GM18868 (cell line): ENCODE results near the gene ZSWIM3.
"Not testable (repeated sequence)": the region's sequence is repeated elsewhere in the genome, so short reads cannot be mapped to it uniquely, and the experiment has no call there.

Source experiments
- ATAC-seq: cut with Tn5 transposase; IDR thresholded peaks from one replicate; pipeline ENCODE4 v1.9.1; 2021; ENCODE audit warnings: mild to moderate bottlenecking, moderate library complexity; ENCODE audit not compliant: unreplicated experiment

The ZSWIM3 gene

GRCh38 chr20:45890077-45890984, 32.9 kb downstream of the ZSWIM3 start:
- no peak for ATAC-seq

GRCh38 chr20:45890985-45891983, 33.9 kb downstream of the ZSWIM3 start, which contains the start of the genes CTSA and NEURL2:
Gene CTSA, plus strand, starts transcription at chr20:45891335. Its CDS starts 234 bp downstream, at chr20:45891569.
Gene NEURL2, minus strand, starts transcription at chr20:45891208. Its CDS starts 217 bp downstream, at chr20:45890991.
- ATAC-seq, result peak; percentile 81

- no peak for ATAC-seq
Observed at GRCh38 chr20:45892049-45892825, 34.8 kb downstream of the ZSWIM3 start.

- ATAC-seq, result no peak
Observed at GRCh38 chr20:45892828-45893500, 35.5 kb downstream of the ZSWIM3 start.

- no peak for ATAC-seq
Observed at GRCh38 chr20:45893831-45894230, 36.4 kb downstream of the ZSWIM3 start.

- ATAC-seq, result no peak
Observed at GRCh38 chr20:45894797-45895196, 37.4 kb downstream of the ZSWIM3 start.

- ATAC-seq, result no peak
Observed at GRCh38 chr20:45896641-45897161, 39.3 kb downstream of the ZSWIM3 start.

- ATAC-seq, result no peak
Observed at GRCh38 chr20:45897289-45897688, 39.9 kb downstream of the ZSWIM3 start.

GRCh38 chr20:45897692-45898091, 40.3 kb downstream of the ZSWIM3 start:
- ATAC-seq, result no peak

GRCh38 chr20:45898285-45898684, 40.9 kb downstream of the ZSWIM3 start:
- no peak for ATAC-seq

- ATAC-seq, result no peak
Observed at GRCh38 chr20:45899046-45899835, 41.8 kb downstream of the ZSWIM3 start.

- not testable (repeated sequence) for ATAC-seq
Observed at GRCh38 chr20:45901332-45901731, 43.9 kb downstream of the ZSWIM3 start.

- no peak for ATAC-seq
Observed at GRCh38 chr20:45902199-45902701, 44.8 kb downstream of the ZSWIM3 start.

- no peak for ATAC-seq
Observed at GRCh38 chr20:45904583-45905504, 47.4 kb downstream of the ZSWIM3 start.

- no peak for ATAC-seq
Observed at GRCh38 chr20:45905505-45906079, 48.2 kb downstream of the ZSWIM3 start.

- ATAC-seq, result no peak
Observed at GRCh38 chr20:45907219-45907948, 50.0 kb downstream of the ZSWIM3 start.

- no peak for ATAC-seq
Observed at GRCh38 chr20:45908084-45908483, 50.7 kb downstream of the ZSWIM3 start.
